HG02852 (cell line): Measurements from ENCODE around the gene GAL.
"Not testable (repeated sequence)": the region's sequence is repeated elsewhere in the genome, so short reads cannot be mapped to it uniquely, and the experiment has no call there.

Source experiments
- ATAC-seq: cut with Tn5 transposase; IDR thresholded peaks from one replicate; pipeline ENCODE4 v1.9.1; 2021; ENCODE audit warnings: mild to moderate bottlenecking, moderate library complexity; ENCODE audit not compliant: unreplicated experiment

The GAL gene, protein sequence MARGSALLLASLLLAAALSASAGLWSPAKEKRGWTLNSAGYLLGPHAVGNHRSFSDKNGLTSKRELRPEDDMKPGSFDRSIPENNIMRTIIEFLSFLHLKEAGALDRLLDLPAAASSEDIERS

DNA sequence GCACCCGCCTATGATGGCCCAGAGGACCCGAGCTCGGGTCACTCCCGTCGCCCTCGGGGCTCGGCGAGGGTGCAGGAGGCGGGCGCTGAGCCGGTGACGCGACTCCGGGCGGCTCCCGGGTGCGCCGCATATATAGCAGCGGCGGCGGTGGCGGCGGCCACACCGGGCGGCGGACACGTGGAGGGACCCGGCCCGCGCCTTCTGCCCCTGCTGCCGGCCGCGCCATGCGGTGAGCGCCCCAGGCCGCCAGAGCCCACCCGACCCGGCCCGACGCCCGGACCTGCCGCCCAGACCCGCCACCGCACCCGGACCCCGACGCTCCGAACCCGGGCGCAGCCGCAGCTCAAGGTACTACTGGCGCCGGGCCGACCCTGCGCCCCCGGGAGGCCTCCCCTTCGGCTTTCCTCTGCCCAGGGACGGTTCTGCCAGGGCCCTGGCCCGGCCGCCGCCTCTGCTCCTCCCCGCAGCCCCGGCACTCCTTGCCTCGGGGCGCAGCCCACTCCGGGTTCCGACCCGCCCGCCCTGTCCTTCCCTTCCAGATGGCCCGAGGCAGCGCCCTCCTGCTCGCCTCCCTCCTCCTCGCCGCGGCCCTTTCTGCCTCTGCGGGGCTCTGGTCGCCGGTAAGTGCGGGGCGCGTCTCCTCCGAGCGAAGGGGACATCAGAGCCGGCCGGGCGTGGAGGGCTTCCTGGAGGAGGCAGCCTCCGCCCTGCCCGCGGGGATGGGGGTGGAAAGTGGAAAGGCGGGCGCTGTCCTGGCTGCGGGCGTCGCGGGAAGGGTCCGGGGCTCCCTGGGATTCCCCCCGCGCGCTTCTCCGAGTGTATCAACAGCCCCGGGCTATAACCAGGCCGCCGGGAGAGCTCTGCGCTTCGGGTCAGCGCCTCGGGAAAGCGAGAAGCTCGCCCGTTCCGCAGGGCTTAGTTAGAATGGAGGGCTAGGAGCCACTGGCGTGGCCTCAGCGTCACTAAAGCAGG is at the start of gene GAL:
GAL (plus strand) TSS at position 160 of the 972 bp plus-strand sequence; CDS start at position 540, 380 bp downstream.
- no peak for ATAC-seq

DNA sequence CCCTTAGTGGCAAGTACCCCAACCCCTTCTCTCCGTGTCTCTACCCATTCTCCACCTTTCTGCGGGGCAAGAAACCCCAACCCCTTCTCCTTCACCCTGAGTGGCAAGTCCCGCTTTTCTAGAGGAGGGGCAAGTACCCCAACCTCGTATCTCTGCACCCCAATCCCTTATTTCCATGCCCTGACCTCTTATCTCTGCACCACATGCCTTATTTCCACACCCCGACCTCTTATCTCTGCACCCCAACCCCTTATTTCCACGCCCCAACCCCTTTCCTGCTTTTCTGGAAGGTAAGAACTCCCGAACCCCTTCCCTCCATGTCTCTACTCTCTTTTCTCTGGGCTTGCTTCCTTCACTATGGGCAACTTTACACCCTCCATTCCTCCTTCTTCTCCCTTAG is 49.7 kb upstream of the GAL start:
- not testable (repeated sequence) for ATAC-seq

DNA sequence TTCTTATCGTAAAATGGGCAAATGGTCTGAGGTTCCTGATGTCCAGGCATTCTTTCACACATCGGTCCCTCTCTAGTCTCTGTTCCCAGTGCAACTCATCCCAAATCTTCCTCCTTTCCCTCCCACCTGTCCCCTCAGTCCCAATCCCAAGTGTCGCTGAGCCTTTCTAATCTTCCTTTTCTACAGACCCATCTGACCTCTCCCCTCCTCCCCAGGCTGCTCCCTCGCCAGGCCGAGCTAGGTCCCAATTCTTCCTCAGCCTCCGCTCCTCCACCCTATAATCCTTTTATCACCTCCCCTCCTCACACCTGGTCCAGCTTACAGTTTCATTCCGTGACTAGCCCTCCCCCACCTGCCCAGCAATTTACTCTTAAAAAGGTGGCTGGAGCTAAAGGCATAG is 49.2 kb upstream of the GAL start:
- ATAC-seq, result not testable (repeated sequence)

DNA sequence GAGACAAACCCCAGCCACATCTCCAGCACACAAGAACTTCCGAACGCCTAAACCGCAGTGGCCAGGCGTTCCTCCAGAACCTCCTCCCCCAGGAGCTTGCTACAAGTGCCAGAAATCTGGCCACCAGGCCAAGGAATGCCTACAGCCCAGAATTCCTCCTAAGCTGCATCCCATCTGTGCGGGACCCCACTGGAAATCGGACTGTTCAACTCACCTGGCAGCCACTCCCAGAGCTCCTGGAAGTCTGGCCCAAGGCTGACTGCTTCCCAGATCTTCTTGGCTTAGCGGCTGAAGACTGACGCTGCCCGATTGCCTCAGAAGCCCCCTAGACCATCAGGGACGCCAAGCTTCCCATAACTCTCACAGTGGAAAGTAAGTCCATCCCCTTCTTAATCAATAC is 48.5 kb upstream of the GAL start:
- not testable (repeated sequence) for ATAC-seq

DNA sequence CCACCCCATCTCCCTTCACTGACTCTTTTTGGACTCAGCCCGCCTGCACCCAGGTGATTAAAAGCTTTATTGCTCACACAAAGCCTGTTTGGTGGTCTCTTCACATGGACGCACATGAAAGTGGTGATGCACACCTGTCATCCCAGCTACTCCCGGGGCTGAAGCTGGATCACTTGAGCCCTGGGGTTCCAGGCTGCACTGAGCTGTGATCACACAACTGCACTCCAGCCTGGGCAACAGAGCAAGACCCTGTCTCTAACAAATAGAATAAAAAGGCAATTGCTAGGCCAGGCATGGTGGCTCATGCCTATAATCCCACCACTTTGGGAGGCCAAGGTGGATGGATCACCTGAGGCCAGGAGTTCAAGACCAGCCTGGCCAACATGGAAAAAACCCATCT is 45.0 kb upstream of the GAL start:
- not testable (repeated sequence) for ATAC-seq

DNA sequence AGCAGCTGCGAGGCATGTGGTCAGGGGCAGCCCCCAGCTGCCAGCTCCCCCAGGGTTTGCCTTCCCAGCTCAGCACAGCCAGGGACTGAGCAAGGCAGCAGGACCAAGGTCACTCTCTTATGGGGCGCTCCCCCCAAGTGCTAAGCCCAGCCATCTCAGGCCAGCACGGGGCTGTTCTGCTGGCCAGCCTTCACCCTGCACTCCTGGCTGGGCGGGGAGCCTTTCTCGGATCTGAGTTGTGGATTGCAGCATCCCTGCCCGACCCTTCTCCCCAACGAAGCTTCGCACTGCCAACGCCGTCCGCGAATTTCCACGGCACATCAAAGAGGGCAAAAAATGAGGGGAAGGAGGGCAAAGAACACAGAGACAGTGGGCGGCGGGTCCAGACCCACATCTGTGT is 42.5 kb upstream of the GAL start:
- ATAC-seq, result no peak

DNA sequence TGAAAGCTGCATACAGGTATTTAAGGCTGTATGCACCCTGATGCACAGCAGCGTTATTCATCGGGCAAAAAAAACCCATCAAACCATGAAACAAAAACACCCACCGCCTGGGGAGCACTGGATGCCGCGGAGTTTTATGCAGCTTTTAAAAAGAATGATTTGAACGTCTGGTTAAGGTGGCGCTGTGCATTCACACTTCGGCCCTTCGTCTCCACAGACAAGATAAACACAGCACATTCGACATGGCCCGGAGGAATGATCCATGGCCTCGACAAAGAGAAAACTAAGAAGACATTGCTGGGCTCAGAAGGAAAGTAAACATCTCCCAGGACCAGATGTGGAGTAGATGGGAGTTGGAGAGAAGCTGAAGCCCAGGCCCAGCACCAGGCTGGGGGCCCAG is 40.8 kb upstream of the GAL start:
- no peak for ATAC-seq

DNA sequence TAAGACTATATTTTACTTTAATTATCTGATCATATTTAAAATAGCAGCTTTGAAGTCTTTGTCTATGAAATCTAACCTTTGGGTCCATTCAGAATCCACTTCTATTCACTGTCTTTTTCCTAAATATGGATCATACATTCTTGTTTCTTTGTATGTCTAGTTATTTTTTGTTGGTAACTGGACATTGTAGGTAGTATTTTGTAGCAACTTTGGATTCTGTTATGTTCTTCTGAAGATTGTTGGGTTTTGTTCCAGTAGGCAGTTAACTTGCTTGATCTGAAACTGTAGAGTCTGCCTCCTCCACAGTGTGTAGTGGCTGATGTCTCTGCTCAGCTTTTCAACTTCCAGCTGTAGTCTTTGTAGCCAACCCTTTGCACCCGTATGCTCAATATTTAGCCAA is 37.5 kb upstream of the GAL start:
- no peak for ATAC-seq

DNA sequence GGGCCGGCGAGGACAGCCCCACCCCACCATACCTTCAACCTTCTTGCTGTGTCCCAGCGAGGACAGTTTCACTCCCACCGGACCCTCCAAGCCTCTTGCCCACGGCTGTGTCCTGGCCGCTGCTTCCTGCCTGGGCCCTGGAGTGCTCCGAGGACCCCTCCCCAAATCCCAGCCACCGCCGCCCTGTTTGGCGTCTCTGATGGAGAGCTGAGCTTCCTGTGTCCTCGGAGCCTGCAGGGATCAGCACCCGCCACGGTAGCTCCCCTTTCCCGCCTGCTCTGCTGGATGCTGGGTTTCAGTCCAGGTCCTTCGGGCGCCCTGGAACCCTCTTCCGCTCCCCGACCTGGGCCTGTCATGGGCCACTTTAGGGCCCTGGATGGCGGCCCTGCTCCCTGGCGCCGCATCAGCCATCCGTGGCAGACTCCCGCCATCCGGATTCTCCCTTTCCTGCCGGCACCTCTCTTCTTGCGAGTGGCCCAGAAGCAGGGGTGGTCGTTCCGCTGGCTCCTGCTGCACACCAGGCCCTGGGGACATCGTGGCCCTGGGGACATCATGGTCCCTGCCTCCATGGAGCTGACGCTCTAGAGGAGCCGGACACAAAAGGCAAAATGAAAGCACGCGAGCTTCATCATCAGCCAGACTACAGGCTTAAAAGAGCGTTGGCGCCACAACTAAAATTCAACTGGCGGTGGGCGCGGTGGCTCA is 34.3 kb upstream of the GAL start:
- ATAC-seq, result no peak

DNA sequence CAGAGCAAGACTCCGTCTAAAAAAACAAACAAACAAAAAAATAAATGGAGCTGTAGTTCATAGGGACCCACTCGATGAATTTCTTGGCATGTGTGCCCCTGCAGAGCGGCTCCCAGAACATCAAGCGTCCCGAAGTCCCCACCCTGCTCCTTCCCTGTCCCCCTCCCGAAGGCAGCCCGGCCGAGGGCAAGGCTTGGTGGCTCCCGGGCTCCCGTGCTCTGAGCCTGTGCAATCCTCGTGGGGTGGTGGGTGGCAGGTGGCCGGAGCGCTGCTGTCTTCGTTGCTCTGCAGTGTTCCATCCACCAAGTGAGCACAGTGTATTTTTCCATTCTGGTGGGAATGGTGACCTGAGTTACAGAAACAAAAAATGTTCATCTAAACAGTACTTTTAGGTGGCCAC is 33.5 kb upstream of the GAL start:
- no peak for ATAC-seq

DNA sequence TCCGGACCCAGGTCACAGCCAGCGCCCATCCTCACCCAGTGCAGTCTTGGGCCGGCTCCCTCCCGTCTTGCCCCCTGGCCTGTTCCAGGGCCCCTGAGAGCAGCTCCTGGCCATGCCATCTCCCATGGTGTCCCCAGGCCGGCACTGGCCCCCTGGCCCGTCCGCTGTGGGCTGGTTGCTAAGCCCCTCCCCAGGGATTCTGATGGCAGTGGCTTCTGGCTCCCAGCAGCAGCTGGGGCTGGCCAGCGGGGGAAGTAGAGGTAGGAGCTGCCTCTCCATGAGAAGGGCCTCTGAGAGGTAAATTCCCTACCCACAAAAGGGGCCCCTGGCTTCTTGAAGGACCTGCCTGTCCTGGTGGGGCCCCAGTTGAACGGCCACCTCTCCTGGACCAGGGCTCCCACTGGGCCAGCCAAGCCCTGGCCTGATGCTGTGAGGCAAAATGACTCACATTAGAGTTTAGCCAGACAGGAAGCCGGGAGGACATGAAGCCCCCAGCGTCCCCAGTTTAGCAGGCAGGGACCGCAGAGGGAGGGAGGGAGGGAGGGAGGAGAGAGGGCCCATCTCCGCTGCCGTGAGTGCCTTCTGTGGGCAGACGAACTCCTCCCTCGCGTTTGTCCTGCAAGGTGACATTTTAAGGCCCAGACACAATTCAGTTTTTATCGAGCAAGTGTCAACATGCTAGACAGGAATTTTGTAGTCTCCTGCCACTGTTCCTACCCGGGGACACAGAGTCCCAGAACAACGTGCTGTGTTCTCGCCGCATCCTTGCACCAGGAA is 32.9 kb upstream of the GAL start:
- ATAC-seq, result no peak

DNA sequence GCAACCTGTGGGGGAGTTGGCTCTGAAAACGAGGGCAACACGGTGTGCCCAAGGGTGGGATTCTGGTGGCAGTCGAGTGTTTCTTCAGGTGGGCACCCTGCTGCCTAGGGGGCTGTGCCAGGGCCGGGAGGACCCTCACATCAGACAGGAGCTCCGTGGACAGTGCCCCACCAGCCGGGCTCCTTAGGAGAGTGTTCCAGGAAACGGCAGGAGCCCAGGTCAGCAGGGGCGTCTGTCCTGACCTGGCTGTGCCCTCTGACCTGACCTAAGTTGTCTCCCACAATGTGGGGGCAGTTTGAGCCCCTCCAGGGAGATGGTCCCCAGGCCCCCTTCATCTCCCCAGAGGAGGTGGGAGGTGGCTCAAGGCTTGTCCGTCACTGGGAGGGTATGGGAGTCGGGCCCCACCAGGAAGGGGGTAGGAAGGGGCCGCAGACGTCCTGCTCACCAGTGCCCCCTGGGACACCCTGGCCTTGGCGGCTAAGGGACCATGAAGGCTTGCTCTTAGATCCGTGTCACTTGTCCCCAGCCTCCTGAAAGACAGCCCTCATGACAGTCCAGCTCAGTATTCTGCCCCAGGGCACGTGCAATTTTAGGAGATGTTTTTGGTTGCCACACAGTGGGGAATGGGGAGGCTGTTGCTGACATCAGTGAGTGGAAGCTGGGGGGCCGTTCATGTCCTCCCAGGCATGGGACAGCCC is 32.2 kb upstream of the GAL start:
- ATAC-seq, result no peak

DNA sequence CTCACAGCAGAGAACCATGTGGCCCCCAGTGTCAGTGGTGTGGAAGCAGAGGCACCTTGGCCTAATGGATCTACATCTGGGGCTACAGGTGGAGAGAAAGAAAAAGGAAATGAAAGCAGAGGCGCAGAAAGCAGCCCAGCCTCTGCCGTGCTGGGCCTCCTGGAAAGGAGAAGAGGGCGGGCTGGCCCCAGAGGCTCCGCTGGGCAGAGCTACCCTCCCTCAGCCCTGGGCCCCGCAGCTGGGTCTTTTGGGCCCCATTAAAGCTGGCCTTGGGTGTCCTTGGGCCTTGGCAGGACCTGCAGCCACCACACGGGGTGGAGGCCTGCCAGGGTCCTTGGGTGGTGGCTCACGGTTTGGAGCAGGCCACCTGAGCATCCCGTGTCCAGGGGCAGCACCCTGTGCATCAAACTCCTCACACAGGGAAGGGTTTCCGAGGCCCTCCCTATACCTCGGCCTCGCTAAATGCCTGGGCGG is 31.6 kb upstream of the GAL start:
- ATAC-seq, result no peak

DNA sequence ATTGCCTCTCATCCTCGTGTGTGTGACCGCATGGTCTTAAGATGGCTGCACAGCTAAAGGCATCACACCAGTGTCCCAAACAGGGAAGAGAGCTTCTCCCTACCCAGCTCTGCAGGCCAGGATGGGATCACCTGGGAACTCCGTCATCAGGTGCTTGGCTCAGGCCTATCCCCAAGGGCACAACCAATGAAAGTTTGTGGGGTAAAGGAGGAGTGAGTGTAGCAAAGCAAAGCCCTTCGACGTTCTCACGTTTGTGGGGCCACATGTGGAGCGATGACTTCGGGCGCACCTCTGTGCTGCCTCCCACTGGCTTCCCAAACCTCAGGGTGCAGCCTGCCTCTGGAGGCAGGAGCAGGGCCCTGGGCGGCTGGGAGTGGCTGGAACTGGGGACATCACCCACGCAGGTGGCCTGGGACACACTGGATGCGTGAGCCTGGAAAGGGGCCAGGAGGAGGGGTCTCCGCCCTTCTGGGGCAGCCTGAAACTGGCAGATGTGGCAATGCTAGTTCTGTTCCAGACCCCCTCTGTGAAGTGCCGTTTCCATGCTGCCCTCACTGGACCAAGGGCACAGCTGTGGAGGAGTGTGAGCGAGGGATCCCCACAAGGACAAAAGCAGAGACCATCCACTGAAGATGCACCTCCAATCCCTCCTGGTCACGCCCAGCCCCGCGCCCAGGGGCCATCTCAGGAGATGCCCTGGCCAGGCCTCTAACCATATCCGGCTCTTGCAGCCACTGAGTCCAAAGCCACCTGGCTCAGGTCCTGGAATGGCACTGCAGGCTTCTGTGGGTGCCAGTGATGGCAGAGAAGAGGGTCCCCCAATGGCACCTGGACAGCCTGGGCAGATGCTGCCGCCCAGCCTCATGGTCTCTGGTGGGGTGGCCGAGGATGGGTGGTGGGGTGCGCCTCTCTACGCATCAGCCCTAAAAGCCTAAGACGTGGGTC is 30.6 kb upstream of the GAL start:
- no peak for ATAC-seq

DNA sequence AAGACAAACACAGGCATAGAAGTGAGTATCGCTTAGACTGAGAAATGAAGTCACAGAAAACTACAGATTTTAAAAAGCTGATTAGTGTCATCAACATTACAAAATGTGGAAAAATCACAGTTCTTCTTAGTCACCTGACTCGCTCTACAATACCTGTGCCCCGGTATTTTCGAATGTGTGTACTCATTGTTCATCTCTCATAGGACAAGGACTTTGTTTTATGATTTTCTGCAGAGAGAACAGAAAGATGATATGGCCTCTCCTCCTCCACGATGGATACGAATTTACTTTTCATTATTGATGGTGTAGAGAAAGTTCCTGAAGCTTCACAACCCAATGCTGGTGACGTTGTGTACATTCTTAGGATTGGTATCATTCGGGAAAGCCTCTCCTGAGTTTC is 29.4 kb upstream of the GAL start:
- ATAC-seq, result no peak

DNA sequence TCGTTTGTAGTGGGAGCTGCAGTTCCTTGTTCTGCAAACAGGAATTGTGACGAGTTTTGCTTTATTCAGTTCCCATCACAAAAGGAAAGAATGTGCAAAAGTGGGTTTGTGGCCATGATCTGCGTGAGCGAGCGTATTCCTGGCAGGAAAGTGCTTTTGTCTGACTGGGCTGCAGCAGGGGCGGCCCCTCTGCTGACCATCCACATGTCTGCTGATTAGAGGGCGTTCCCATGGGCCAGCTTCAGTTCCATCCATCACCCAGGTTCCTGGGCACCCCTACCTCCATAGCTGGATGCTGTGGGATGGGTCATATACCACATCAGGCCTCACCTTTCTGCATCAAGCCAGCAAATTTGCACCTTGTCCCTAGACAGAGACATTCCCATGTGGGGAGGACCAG is 28.9 kb upstream of the GAL start:
- ATAC-seq, result no peak

DNA sequence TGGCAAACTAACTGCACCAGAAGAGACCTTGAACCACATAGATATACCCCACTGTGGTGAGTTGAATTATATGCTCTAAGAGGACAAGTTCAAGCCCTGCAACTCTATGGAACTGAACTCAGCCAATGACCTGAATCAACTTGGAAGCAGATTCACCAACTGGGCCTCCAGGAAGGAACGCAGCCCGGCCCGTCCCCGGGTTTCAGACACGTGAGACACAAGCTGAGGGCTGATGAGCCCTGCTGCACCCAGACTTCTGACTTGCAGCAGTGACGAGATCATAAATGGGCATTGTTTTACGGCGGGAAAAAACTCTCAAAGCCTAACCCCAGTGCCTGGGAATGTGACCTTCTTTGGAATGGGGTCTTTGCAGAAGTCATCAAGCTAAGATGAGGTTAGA is 28.5 kb upstream of the GAL start:
- ATAC-seq, result no peak

DNA sequence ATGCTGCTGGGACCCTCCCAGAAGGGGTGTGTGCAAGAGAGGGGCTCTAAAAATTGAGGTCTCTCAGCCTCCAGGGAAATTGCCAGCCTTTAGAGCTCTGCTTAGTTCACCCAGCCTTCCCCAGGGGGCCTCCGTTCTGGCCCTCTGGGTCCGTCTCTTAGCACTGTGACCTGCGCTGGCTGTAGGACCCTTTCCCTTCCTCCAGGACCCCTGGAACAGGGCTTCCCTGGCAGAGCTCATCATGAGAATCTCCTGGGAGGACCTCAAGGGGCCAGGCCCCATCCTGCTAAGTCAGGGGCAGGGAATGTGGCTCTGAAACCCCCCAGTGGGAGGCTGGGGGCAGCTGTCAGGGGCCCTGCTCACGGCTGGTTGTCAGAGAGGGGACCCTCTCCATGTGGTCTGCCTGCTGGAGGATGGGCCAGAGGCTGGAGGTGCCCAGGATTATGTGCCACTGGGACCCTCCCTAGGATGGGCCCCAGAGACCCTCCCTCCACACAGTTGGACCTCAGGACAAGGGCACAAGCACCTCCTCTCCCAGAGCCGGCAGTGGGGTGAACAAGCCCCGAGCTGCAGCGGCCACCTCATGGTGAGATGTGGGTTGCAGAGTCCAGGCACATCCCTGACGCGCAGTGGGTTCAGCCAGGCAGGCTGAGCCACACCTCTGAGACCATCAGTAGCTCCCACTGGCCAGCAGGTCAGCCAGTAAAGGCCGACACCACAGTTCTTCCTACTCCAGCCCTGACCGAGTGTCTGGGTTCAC is 27.1 kb upstream of the GAL start:
- ATAC-seq, result no peak

DNA sequence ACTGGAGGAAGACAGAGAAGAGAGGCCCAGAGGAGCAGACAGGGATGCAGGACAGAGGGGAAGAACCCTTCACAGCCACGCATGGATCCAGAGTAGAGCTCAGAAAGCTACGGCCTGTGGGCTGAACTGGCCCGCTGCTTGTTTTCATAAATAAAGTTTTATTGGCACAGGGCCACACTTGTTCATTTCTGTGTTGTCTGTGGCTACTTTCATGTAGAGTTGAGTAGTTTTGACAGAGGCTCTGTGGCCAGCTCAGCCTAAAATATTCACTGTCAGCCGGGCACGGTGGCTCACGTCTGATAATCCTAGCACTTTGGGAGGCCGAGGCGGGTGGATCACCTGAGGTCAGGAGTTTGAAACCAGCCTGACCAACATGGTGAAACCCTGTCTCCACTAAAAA is 26.2 kb upstream of the GAL start:
- ATAC-seq, result no peak
